Astrocyte of the cerebellum (primary cell): ENCODE measurements around the gene MEF2A.

Source experiments
- DNase-seq: peaks from one replicate; pipeline ENCODE4 v3.0.0-alpha.2; 2011; ENCODE audit warnings: low read depth
- H3K4me3 ChIP-seq: 2 replicates; pipeline ENCODE4 v1.5.1; 2011; ENCODE audit warnings: mild to moderate bottlenecking, low read depth, low read length, moderate library complexity
- in situ Hi-C: cut with HindIII; loops from 2 replicates; pipeline ENCODE4 v1.10.0; 2017; ENCODE audit warnings: low sequenced_read_pairs
- TF ChIP-seq, protein P1 (sequence below): IDR thresholded peaks from 2 replicates; pipeline ENCODE4 v1.5.1; 2012; ENCODE audit warnings: low read length, low read depth, moderate library complexity, mild to moderate bottlenecking; ENCODE audit errors: missing control alignments

The MEF2A gene

DNA sequence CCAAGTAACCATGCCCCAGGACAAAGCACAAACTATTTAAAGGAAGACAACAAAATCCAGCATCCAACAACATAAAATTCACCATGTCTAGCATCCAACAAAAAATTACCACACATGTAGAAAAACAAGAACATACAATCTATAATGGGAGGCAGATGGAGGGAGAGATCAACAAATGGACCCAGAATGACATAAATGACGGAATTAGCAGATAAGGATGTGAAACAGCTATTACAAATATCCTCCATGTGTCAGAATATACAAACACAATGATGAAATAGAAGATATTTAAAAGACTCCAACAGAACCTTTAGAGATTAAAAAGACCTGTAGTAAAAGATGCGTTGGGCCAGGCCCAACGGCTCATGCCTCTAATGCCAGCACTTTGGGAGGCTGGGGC, 156.6 kb downstream of the MEF2A start:
- TF ChIP-seq, protein P1, sequence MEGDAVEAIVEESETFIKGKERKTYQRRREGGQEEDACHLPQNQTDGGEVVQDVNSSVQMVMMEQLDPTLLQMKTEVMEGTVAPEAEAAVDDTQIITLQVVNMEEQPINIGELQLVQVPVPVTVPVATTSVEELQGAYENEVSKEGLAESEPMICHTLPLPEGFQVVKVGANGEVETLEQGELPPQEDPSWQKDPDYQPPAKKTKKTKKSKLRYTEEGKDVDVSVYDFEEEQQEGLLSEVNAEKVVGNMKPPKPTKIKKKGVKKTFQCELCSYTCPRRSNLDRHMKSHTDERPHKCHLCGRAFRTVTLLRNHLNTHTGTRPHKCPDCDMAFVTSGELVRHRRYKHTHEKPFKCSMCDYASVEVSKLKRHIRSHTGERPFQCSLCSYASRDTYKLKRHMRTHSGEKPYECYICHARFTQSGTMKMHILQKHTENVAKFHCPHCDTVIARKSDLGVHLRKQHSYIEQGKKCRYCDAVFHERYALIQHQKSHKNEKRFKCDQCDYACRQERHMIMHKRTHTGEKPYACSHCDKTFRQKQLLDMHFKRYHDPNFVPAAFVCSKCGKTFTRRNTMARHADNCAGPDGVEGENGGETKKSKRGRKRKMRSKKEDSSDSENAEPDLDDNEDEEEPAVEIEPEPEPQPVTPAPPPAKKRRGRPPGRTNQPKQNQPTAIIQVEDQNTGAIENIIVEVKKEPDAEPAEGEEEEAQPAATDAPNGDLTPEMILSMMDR: no peak
- in situ Hi-C loops: loop anchor here (25.0 kb wide), 1 partner anchor 435 kb away; no protein-coding TSS in a partner anchor
- DNase-seq: no peak
- no peak overlapping the region for H3K4me3 ChIP-seq

DNA sequence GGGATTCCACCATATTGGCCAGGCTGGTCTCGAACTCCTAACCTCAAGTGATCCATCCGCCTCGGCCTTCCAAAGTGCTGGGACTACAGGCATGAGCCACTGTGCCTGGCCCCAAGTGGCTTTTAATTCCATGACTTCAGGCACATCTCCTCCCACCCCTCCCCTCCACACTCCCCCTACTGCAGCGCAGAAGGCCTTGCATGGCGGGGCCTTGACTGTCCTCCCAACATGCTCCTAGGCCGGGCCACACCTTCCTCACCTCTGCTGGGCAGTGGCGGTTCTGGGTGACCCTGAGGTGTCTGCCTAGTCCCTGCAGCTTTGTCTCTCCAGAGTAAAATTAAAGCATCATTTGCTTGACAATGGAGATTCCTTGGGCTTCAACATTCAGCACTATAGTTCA, 160.5 kb downstream of the MEF2A start:
- DNase-seq: no peak
- TF ChIP-seq, protein P1: no peak
- in situ Hi-C loops: no loop called here
- H3K4me3 ChIP-seq: no peak overlapping the region

DNA sequence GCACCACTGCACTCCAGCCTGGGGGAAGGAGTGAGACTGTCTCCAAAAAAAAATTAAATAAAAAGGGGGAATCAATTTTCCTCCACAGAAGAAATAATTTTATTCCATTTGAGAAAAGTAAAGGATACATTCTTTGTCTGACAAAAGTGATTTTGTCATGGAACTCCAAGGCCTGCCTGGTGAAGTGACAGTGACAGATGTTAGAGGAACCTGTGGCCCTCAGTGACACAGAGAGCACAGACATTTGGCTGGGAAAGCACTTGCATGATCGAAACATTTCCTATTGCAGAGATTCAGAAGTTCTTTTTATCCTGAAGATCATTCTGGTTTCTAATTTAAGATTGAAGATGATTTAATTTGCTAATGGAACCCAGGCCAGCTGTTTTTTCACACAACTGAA, 161.5 kb downstream of the MEF2A start:
- no peak overlapping the region for H3K4me3 ChIP-seq
- TF ChIP-seq, protein P1: no peak
- no peak for DNase-seq
- in situ Hi-C loops: no loop called here

DNA sequence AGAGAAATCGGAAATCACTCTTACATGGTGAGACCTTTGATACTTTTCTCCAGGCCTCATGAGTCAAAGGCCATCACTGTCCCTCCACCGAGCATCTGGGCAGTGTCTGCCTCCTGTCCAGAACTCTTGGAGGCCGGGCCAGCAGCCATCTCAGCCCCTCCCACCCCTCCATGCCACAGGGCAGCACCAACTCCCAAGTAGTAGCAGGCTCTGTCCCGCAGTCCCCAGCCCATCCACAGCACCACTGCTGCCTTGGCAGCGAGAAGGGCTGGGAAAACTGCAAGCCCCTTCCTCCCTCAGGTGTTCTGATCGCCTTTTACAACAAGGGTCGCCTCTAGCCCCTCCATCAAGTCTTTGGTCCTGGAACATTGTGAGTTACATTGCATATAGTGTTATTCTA, 161.9 kb downstream of the MEF2A start:
- no peak overlapping the region for H3K4me3 ChIP-seq
- TF ChIP-seq, protein P1: no peak
- DNase-seq: no peak
- in situ Hi-C loops: no loop called here

DNA sequence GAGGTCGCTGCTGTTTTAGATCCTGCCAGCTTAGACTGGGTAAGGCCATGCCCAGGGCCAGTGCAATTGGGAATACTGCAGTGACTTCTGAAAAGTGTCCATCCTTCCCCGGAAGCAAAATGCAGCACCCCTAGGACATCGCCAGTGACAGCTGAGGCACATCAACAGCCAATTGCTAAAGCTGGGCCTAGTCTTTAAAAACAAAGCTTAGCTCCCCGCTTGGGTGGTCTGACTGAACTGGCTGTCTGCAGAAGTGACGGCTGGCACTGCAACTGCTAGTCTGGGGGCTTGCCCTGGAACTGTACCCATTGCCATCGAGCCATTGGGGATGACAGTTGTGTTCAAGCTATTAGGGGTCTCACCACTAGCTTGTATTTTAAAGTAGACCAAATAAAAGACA, 163.1 kb downstream of the MEF2A start:
- in situ Hi-C loops: no loop called here
- TF ChIP-seq, protein P1: no peak
- no peak for DNase-seq
- H3K4me3 ChIP-seq: no peak overlapping the region

DNA sequence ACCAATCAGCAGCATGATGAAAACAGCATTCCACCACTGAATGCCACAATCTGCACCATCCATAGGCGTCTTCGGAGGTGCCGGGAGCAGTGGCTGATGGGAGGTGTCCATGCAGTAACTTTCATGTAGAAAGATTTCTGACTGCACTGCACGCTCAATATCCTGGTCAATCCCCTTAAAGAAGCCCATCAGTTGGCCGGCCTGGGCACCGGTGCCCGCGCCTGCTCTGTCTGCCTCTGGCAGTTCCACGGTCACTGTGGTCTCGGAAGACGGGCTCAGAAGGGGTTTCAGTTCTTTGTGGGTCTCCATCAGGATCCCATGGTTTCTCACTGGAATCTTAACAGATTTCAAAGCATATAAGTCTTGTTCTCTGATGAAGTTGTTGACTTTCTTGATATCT, 163.5 kb downstream of the MEF2A start:
- in situ Hi-C loops: no loop called here
- TF ChIP-seq, protein P1: no peak
- DNase-seq: no peak
- H3K4me3 ChIP-seq: no peak overlapping the region

DNA sequence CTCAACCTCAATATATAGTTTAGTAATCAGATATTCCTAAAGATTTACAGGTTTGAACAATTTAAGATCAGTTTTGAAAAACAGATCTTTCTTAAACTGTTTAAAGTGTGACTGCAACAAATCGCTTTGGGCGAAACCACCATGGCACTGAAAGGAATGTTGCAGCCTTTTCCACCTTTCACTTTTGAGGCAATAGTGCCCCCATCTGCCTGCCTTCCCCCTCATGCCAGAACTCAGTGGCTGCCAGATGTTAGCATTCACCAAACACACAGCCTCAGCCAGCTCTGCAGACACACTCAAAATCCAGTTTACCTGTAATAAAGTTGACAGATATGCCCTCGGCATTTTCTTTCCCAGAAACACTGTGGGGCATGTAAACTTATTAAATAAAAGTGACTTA, 164.1 kb downstream of the MEF2A start:
- in situ Hi-C loops: no loop called here
- no peak for DNase-seq
- no peak overlapping the region for H3K4me3 ChIP-seq
- TF ChIP-seq, protein P1: peak; percentile 57
